Daoy (cell line): ENCODE data around the gene GPD2. TPM values are rescaled to one million over a fixed set of nuclear protein-coding genes. Genes with fewer than 3 reads are reported as not detected.
"Not testable (repeated sequence)": the region's sequence is repeated elsewhere in the genome, so short reads cannot be mapped to it uniquely, and the experiment has no call there.

ENCODE experiments used
- DNase-seq: peaks from one replicate; pipeline ENCODE4 v3.0.0-alpha.2; 2015; ENCODE audit warnings: low read depth
- total RNA-seq: library from RNA; depleted of rRNA; stranded (reverse); fragments of >200 nt; shearing (Covaris generic); gene quantifications from 2 replicates; pipeline ENCODE4 v1.2.3, GENCODE V29; 2014

GPD2 gene
- total RNA-seq, 1 experiment from 2014 or later: 56.7 TPM

GRCh38 chr2:156589381-156590079 is 153.4 kb downstream of the GPD2 start:
- DNase-seq: peak; percentile 11

- no peak for DNase-seq
Measured at GRCh38 chr2:156590085-156590739, 154.0 kb downstream of the GPD2 start.

- no peak for DNase-seq
Measured at GRCh38 chr2:156592809-156593593, 156.8 kb downstream of the GPD2 start.

- no peak for DNase-seq
Measured at GRCh38 chr2:156593594-156593921, 157.4 kb downstream of the GPD2 start.

- no peak for DNase-seq
Measured at GRCh38 chr2:156598563-156598962, 162.4 kb downstream of the GPD2 start.

GRCh38 chr2:156600196-156600595 is 164.0 kb downstream of the GPD2 start:
- DNase-seq: no peak

GRCh38 chr2:156601855-156602551 is 165.8 kb downstream of the GPD2 start:
- DNase-seq: no peak

- DNase-seq: no peak
Measured at GRCh38 chr2:156602552-156602933, 166.4 kb downstream of the GPD2 start.

GRCh38 chr2:156615836-156616322 is 179.7 kb downstream of the GPD2 start:
- no peak for DNase-seq

- not testable (repeated sequence) for DNase-seq
Measured at GRCh38 chr2:156618071-156618470, 181.9 kb downstream of the GPD2 start.

GRCh38 chr2:156619021-156619539 is 182.9 kb downstream of the GPD2 start:
- no peak for DNase-seq

GRCh38 chr2:156622491-156622890 is 186.3 kb downstream of the GPD2 start:
- DNase-seq: no peak

GRCh38 chr2:156625360-156626170 is 189.4 kb downstream of the GPD2 start:
- no peak for DNase-seq

GRCh38 chr2:156626931-156627330 is 190.8 kb downstream of the GPD2 start:
- DNase-seq: no peak

- no peak for DNase-seq
Measured at GRCh38 chr2:156630579-156631337, 194.6 kb downstream of the GPD2 start.

GRCh38 chr2:156635646-156636045 is 199.5 kb downstream of the GPD2 start:
- no peak for DNase-seq
